A549 (cell line): Measurements from ENCODE around the gene CMBL. TPM values are rescaled to one million over a fixed set of nuclear protein-coding genes. Genes with fewer than 3 reads are reported as not detected.

Experiments used
- ATAC-seq, 2 experiments: fragments of 200-7000 bp in 1 of 2; fragments of >200 bp in 1 of 2; cut with Nextera tagmentation in 1 of 2; cut with Tn5 transposase in 1 of 2; 3 replicates each; pipeline versions ENCODE4 v1.8.0 to v1.9.1; 2018 to 2020; ENCODE audit warnings: mild to moderate bottlenecking in 1 of 2, moderate library complexity in 1 of 2
- CTCF ChIA-PET: fragments of 300-600 bp; sonication (Branson Sonifier 250); formaldehyde crosslinking; extraction: SDS; loops from one replicate; lab custom pipeline; 2021; ENCODE audit warnings: antibody characterized with exemption, inconsistent platforms; lab: Yijun Ruan, JAX
- POLR2A ChIA-PET: fragments of 350-600 bp; formaldehyde crosslinking; extraction: SDS; loops from one replicate; lab custom pipeline; 2021; ENCODE audit warnings: antibody characterized with exemption, inconsistent platforms; lab: Yijun Ruan, JAX
- DNase-seq, 2 experiments: peaks; one replicate each; pipeline versions ENCODE4 v3.0.0 to v3.0.0-alpha.2; 2011 to 2016; ENCODE audit warnings: low read depth in 1 of 2, low spot score in 1 of 2
- FAIRE-seq: peaks from 2 replicates; lab custom pipeline; 2011; peaks lifted over from hg19 to GRCh38; lab: Jason Lieb, UNC
- H3K27ac ChIP-seq, 2 experiments: fragments of >200 bp; sonication (Bioruptor Twin); formaldehyde crosslinking; 3 replicates each; pipeline ENCODE4 v1.5.1; 2016 to 2017
- H3K4me1 ChIP-seq: fragments of >200 bp; sonication (Bioruptor Twin); formaldehyde crosslinking; 3 replicates; pipeline ENCODE4 v1.6.1; 2016
- H3K4me2 ChIP-seq: fragments of >200 bp; sonication (Bioruptor Twin); formaldehyde crosslinking; 3 replicates; pipeline ENCODE4 v1.6.1; 2016
- H3K4me3 ChIP-seq: fragments of >200 bp; sonication (Bioruptor Twin); formaldehyde crosslinking; 3 replicates; pipeline ENCODE4 v1.5.1; 2016
- H3K9me3 ChIP-seq: fragments of >200 bp; sonication (Bioruptor Twin); formaldehyde crosslinking; 3 replicates; pipeline ENCODE4 v1.6.1; 2016
- ATOH8 ChIP-seq: fragments of 250-450 bp; sonication (Bioruptor Pico); IDR thresholded peaks from 2 replicates; pipeline ENCODE4 v1.5.0; 2020; ENCODE audit warnings: low read depth, mild to moderate bottlenecking, moderate library complexity
- CBX2 ChIP-seq: fragments of 200-600 bp; sonication (generic); IDR thresholded peaks from 2 replicates; pipeline ENCODE4 v1.6.1; 2016; ENCODE audit warnings: low read depth, mild to moderate bottlenecking, borderline replicate concordance
- CHD2 ChIP-seq: fragments of 150-350 bp; IDR thresholded peaks from 2 replicates; pipeline ENCODE4 v1.6.1; 2014; ENCODE audit warnings: low read length; ENCODE audit not compliant: partially characterized antibody
- CHD4 ChIP-seq: fragments of 200-600 bp; sonication (generic); IDR thresholded peaks from 2 replicates; pipeline ENCODE4 v1.6.1; 2016; ENCODE audit warnings: antibody characterized with exemption, mild to moderate bottlenecking, borderline replicate concordance
- E2F6 ChIP-seq: IDR thresholded peaks from 2 replicates; pipeline ENCODE4 v1.6.1; 2012; ENCODE audit warnings: low read depth, borderline replicate concordance
- FOSB ChIP-seq: fragments of 250-450 bp; sonication (Bioruptor Pico); IDR thresholded peaks from 2 replicates; pipeline ENCODE4 v1.5.0; 2020; ENCODE audit warnings: mild to moderate bottlenecking, moderate library complexity
- GATA3 ChIP-seq: IDR thresholded peaks from 2 replicates; pipeline ENCODE4 v1.6.1; 2012; ENCODE audit warnings: borderline replicate concordance
- HES2 ChIP-seq: fragments of >200 bp; sonication (Bioruptor Twin); formaldehyde crosslinking; IDR thresholded peaks from 2 replicates; pipeline ENCODE4 v1.6.1; 2016
- HEYL ChIP-seq: fragments of 250-450 bp; sonication (Bioruptor Pico); IDR thresholded peaks from 2 replicates; pipeline ENCODE4 v1.8.0; 2021; ENCODE audit warnings: mild to moderate bottlenecking, moderate library complexity
- HOXA7 ChIP-seq: fragments of 250-450 bp; sonication (Bioruptor Pico); IDR thresholded peaks from 2 replicates; pipeline ENCODE4 v1.5.0; 2020; ENCODE audit warnings: mild to moderate bottlenecking, moderate library complexity
- HOXB13 ChIP-seq: fragments of 250-450 bp; sonication (Bioruptor Pico); IDR thresholded peaks from 2 replicates; pipeline ENCODE4 v1.5.0; 2020; ENCODE audit warnings: low read depth, mild to moderate bottlenecking, moderate library complexity
- HOXB5 ChIP-seq: fragments of 250-450 bp; sonication (Bioruptor Pico); IDR thresholded peaks from 2 replicates; pipeline ENCODE4 v1.5.0; 2020; ENCODE audit warnings: mild to moderate bottlenecking, moderate library complexity
- KDM1A ChIP-seq: fragments of 200-600 bp; sonication (generic); IDR thresholded peaks from 2 replicates; pipeline ENCODE4 v1.6.1; 2016; ENCODE audit warnings: low read depth, mild to moderate bottlenecking
- MAX ChIP-seq: IDR thresholded peaks from 2 replicates; pipeline ENCODE4 v1.6.1; 2012
- MAZ ChIP-seq: fragments of 150-350 bp; IDR thresholded peaks from 2 replicates; pipeline ENCODE4 v1.6.1; 2014; ENCODE audit warnings: antibody characterized with exemption, low read depth, low read length, borderline replicate concordance
- MYC ChIP-seq: IDR thresholded peaks from 2 replicates; pipeline ENCODE4 v1.6.1; 2012; ENCODE audit warnings: mild to moderate bottlenecking, inconsistent platforms, low read length, improper control_type of control experiment, borderline replicate concordance
- POLR2A ChIP-seq: IDR thresholded peaks from 2 replicates; pipeline ENCODE4 v1.6.1; 2012; ENCODE audit warnings: mild to moderate bottlenecking, low read length
- POLR2AphosphoS2 ChIP-seq: conservative IDR thresholded peaks from 2 replicates; pipeline ENCODE4 v1.6.1; 2012; ENCODE audit warnings: low read length, improper control_type of control experiment, inconsistent platforms
- RAD21 ChIP-seq, 2 experiments: fragments of >200 bp in 1 of 2; sonication (Bioruptor Twin) in 1 of 2; formaldehyde crosslinking in 1 of 2; IDR thresholded peaks in 1 of 2; conservative IDR thresholded peaks in 1 of 2; 2 replicates in 1 of 2; 3 replicates in 1 of 2; pipeline ENCODE4 v1.6.1; 2012 to 2018; ENCODE audit warnings: inconsistent platforms in 1 of 2
- RARB ChIP-seq: fragments of 250-450 bp; sonication (Bioruptor Pico); IDR thresholded peaks from 2 replicates; pipeline ENCODE4 v1.8.0; 2021; ENCODE audit warnings: mild to moderate bottlenecking, moderate library complexity
- REST ChIP-seq: fragments of 200-600 bp; sonication (generic); IDR thresholded peaks from 2 replicates; pipeline ENCODE4 v1.6.1; 2016; ENCODE audit warnings: antibody characterized with exemption, mild to moderate bottlenecking, moderate library complexity
- SMC3 ChIP-seq: fragments of >200 bp; sonication (Bioruptor Twin); formaldehyde crosslinking; IDR thresholded peaks from 3 replicates; pipeline ENCODE4 v1.6.1; 2018; ENCODE audit warnings: inconsistent platforms
- SREBF2 ChIP-seq: fragments of 450-650 bp; IDR thresholded peaks from 2 replicates; pipeline ENCODE4 v1.6.1; 2014; ENCODE audit warnings: mild to moderate bottlenecking, moderate library complexity
- TP53 ChIP-seq: fragments of 250-450 bp; sonication (Bioruptor Pico); IDR thresholded peaks from 2 replicates; pipeline ENCODE4 v1.5.0; 2021; ENCODE audit warnings: mild to moderate bottlenecking, moderate library complexity
- USF2 ChIP-seq: fragments of 450-650 bp; IDR thresholded peaks from 2 replicates; pipeline ENCODE4 v1.6.1; 2014; ENCODE audit warnings: antibody characterized with exemption
- ZFP36 ChIP-seq: fragments of 450-650 bp; IDR thresholded peaks from 2 replicates; pipeline ENCODE4 v1.6.1; 2014; ENCODE audit warnings: borderline replicate concordance; ENCODE audit not compliant: partially characterized antibody
- ZNF302 ChIP-seq: fragments of 250-450 bp; sonication (Bioruptor Pico); IDR thresholded peaks from 2 replicates; pipeline ENCODE4 v1.9.0; 2021; ENCODE audit warnings: inconsistent platforms, mild to moderate bottlenecking, moderate library complexity
- WGBS: methylation state at CpG from one replicate; pipeline ENCODE4 v1.1.6; 2017; ENCODE audit errors: missing lambda C conversion rate; 5-methylcytosine and 5-hydroxymethylcytosine counted together
- polyA plus RNA-seq, 4 experiments: library from polyadenylated mRNA; depleted of rRNA in 3 of 4; stranded (reverse); fragments of >200 nt; fragmentation: RNase III in 1 of 4; extraction: RNeasy Plus Mini Kit Qiagen cat#74134 plus additional on column Dnase treatment in 1 of 4; gene quantifications; 2 replicates in 3 of 4; 3 replicates in 1 of 4; pipeline ENCODE4 v1.2.3, GENCODE V29; 2011 to 2017

Gene CMBL
- polyA plus RNA-seq, 2 of the 4 experiments (the other 2 are of a cell fraction) = 23.5 to 32.6 TPM

- TF ChIP-seq REST (no peak), POLR2A (no peak), CHD4 (no peak), MYC (no peak), MAX (no peak), HOXB13 (no peak), CBX2 (no peak), HOXB5 (CRISPR knock-in tag) (no peak), FOSB (no peak)
These were observed 31.0 kb upstream of the CMBL start (continued) for GRCh38 chr5:10338686-10339057.

- TF ChIP-seq E2F6 (no peak), POLR2A (no peak), TP53 (CRISPR knock-in tag) (no peak), HES2 (no peak), ZFP36 (no peak), SREBF2 (no peak), HEYL (no peak), MAZ (no peak), ATOH8 (CRISPR knock-in tag) (no peak), RARB (CRISPR knock-in tag) (no peak), KDM1A (no peak)
- 54% methylated on average over 4 of the region's 4 CpGs for WGBS
- ChIA-PET POLR2A (no interaction called here), CTCF (interaction anchor here (0.5 to 1.5 kb wide), 3 partner anchors 20 to 86 kb away, joined by 3 to 5 read pairs (median 3); no protein-coding TSS in a partner anchor)
- H3K27ac ChIP-seq = no peak overlapping the region
- H3K4me3 ChIP-seq = no peak overlapping the region
- ATAC-seq (no peak), FAIRE-seq (no peak), DNase-seq (no peak)
- H3K9me3 ChIP-seq = no peaks in the 10 kb centered on the region
- no peak overlapping the region for H3K4me2 ChIP-seq
- peaks cover 4% of the 10 kb centered on the region; the same call in 1 of the 3 replicates for H3K4me1 ChIP-seq
These were observed 30.3 kb upstream of the CMBL start for GRCh38 chr5:10337986-10338385.

- no peak overlapping the region for H3K4me2 ChIP-seq
- no peak overlapping the region for H3K27ac ChIP-seq
- POLR2A ChIA-PET = no interaction called here
- CTCF ChIA-PET = interaction anchor here (1.5 kb wide), 1 partner anchor 19 kb away, joined by 5 read pairs; no protein-coding TSS in a partner anchor
- 80% methylated on average over 4 of the region's 4 CpGs for WGBS
- peaks cover 5% of the 10 kb centered on the region; the same call in 1 of the 3 replicates for H3K4me1 ChIP-seq
- ATAC-seq = no peak
- DNase-seq = no peak
- FAIRE-seq = no peak
- no peaks in the 10 kb centered on the region for H3K9me3 ChIP-seq
- H3K4me3 ChIP-seq = no peak overlapping the region
- TF ChIP-seq POLR2AphosphoS2 (no peak), RAD21 (conservative IDR thresholded peaks at IDR 0.05 in 1 of 2, IDR thresholded peaks at IDR 0.05 in 1 of 2) (no peak), POLR2A (no peak), TP53 (CRISPR knock-in tag) (no peak), USF2 (no peak), MYC (no peak), ZNF302 (CRISPR knock-in tag) (no peak), CBX2 (no peak), SMC3 (no peak), HES2 (no peak), HOXB13 (no peak), HEYL (no peak), HOXB5 (CRISPR knock-in tag) (no peak), HOXA7 (no peak), CHD2 (no peak), GATA3 (no peak), ZFP36 (no peak)
These were observed 29.4 kb upstream of the CMBL start for GRCh38 chr5:10337107-10337506.
